Smooth muscle cell (in vitro differentiated cells): ENCODE data around the gene SENP5. TPM values are rescaled to one million over a fixed set of nuclear protein-coding genes. Genes with fewer than 3 reads are reported as not detected.

Experiments
- DNase-seq: peaks from one replicate; lab custom pipeline; 2025; ENCODE audit not compliant: unreplicated experiment; lab: John Stamatoyannopoulos, UW
- H2AFZ ChIP-seq: fragments of 200-600 bp; sonication (generic); 2 replicates; pipeline ENCODE4 v1.6.0; 2016; ENCODE audit warnings: antibody characterized with exemption, low read depth, mild to moderate bottlenecking
- H3F3A ChIP-seq: fragments of 200-600 bp; sonication (generic); 2 replicates; pipeline ENCODE4 v1.6.0; 2017; ENCODE audit warnings: antibody characterized with exemption, low read depth
- H3K27ac ChIP-seq: fragments of 200-600 bp; sonication (generic); 2 replicates; pipeline ENCODE4 v1.5.1; 2016; ENCODE audit warnings: low read depth, mild to moderate bottlenecking
- H3K27me3 ChIP-seq: fragments of 200-600 bp; sonication (generic); 2 replicates; pipeline ENCODE4 v1.6.1; 2016; ENCODE audit warnings: low read depth, mild to moderate bottlenecking
- H3K36me3 ChIP-seq: fragments of 200-600 bp; sonication (generic); 2 replicates; pipeline ENCODE4 v1.5.1; 2016; ENCODE audit warnings: low read depth
- H3K4me1 ChIP-seq: fragments of 200-600 bp; sonication (generic); 2 replicates; pipeline ENCODE4 v1.5.1; 2016; ENCODE audit warnings: low read depth
- H3K4me2 ChIP-seq: fragments of 200-600 bp; sonication (generic); 2 replicates; pipeline ENCODE4 v1.6.0; 2016; ENCODE audit warnings: mild to moderate bottlenecking
- H3K4me3 ChIP-seq: fragments of 200-600 bp; sonication (generic); 2 replicates; pipeline ENCODE4 v1.5.1; 2016; ENCODE audit warnings: mild to moderate bottlenecking
- H3K79me2 ChIP-seq: fragments of 200-600 bp; sonication (generic); 2 replicates; pipeline ENCODE4 v1.6.0; 2016; ENCODE audit warnings: low read depth, mild to moderate bottlenecking
- H3K9ac ChIP-seq: fragments of 200-600 bp; sonication (generic); 2 replicates; pipeline ENCODE4 v1.6.0; 2016; ENCODE audit warnings: low read depth
- H3K9me3 ChIP-seq: fragments of 200-600 bp; sonication (generic); replicated peaks from 2 replicates; pipeline ENCODE4 v1.5.1; 2016; ENCODE audit warnings: low read depth
- H4K20me1 ChIP-seq: fragments of 200-600 bp; sonication (generic); 2 replicates; pipeline ENCODE4 v1.6.0; 2016; ENCODE audit warnings: low read depth
- WGBS: methylation state at CpG from one replicate; pipeline ENCODE4 v1.1.7; 2016; ENCODE audit warnings: low lambda C conversion rate; 5-methylcytosine and 5-hydroxymethylcytosine counted together
- polyA plus RNA-seq: library from polyadenylated mRNA; unstranded; fragments of >200 nt; fragmentation: Nextera tagmentation; extraction: Ambion mirVana; gene quantifications from 2 replicates; pipeline ENCODE4 v1.2.1, GENCODE V29; 2016
- total RNA-seq: library from RNA; depleted of rRNA; stranded (reverse); fragments of >200 nt; gene quantifications from 2 replicates; pipeline ENCODE4 v1.2.3, GENCODE V29; 2014
- TF ChIP-seq, protein P1 (sequence below): fragments of 200-600 bp; sonication (generic); IDR thresholded peaks from 2 replicates; pipeline ENCODE4 v1.5.1; 2017; ENCODE audit warnings: borderline replicate concordance, mild to moderate bottlenecking, antibody characterized with exemption; ENCODE audit not compliant: insufficient read depth, poor library complexity, severe bottlenecking

The SENP5 gene
- total and polyA plus RNA-seq, 2 experiments from 2014 or later = 18.6 to 35.0 TPM

DNA sequence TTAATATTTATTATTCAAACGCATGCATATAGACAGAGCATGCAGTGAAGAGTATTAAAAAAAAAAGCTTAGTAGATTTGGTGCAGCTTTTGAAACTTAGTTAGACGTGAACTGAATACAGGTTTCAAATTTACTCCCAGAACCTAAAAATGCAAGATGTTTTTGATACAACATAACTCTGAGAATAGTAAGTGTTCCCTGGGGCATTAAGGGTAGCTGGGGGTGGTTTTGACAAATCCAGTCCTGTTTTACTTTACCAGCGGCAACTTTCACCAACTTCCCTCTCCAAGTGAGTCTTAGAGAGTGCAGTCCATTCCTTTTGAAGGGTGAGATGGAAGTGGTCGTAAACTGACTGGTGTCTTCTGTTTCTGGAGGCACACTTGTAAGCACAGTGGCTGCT lies 63.4 kb downstream of the SENP5 start:
- H4K20me1 ChIP-seq = no peaks in the 10 kb centered on the region
- H3K27ac ChIP-seq = no peak overlapping the region
- no peak overlapping the region for H3K4me3 ChIP-seq
- H2AFZ ChIP-seq = no peak overlapping the region
- TF ChIP-seq, protein P1, sequence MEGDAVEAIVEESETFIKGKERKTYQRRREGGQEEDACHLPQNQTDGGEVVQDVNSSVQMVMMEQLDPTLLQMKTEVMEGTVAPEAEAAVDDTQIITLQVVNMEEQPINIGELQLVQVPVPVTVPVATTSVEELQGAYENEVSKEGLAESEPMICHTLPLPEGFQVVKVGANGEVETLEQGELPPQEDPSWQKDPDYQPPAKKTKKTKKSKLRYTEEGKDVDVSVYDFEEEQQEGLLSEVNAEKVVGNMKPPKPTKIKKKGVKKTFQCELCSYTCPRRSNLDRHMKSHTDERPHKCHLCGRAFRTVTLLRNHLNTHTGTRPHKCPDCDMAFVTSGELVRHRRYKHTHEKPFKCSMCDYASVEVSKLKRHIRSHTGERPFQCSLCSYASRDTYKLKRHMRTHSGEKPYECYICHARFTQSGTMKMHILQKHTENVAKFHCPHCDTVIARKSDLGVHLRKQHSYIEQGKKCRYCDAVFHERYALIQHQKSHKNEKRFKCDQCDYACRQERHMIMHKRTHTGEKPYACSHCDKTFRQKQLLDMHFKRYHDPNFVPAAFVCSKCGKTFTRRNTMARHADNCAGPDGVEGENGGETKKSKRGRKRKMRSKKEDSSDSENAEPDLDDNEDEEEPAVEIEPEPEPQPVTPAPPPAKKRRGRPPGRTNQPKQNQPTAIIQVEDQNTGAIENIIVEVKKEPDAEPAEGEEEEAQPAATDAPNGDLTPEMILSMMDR = no peak
- no peak for DNase-seq
- H3K9ac ChIP-seq = no peak overlapping the region
- H3K4me2 ChIP-seq = no peak overlapping the region
- H3K36me3 ChIP-seq = peaks cover 20% of the 10 kb centered on the region
- no peaks in the 10 kb centered on the region for H3K79me2 ChIP-seq
- no peaks in the 10 kb centered on the region for H3K9me3 ChIP-seq
- WGBS = 95% methylated on average over 4 of the region's 4 CpGs
- peaks cover 14% of the 10 kb centered on the region for H3F3A ChIP-seq
- no peaks in the 10 kb centered on the region for H3K4me1 ChIP-seq
- no peaks in the 10 kb centered on the region for H3K27me3 ChIP-seq

DNA sequence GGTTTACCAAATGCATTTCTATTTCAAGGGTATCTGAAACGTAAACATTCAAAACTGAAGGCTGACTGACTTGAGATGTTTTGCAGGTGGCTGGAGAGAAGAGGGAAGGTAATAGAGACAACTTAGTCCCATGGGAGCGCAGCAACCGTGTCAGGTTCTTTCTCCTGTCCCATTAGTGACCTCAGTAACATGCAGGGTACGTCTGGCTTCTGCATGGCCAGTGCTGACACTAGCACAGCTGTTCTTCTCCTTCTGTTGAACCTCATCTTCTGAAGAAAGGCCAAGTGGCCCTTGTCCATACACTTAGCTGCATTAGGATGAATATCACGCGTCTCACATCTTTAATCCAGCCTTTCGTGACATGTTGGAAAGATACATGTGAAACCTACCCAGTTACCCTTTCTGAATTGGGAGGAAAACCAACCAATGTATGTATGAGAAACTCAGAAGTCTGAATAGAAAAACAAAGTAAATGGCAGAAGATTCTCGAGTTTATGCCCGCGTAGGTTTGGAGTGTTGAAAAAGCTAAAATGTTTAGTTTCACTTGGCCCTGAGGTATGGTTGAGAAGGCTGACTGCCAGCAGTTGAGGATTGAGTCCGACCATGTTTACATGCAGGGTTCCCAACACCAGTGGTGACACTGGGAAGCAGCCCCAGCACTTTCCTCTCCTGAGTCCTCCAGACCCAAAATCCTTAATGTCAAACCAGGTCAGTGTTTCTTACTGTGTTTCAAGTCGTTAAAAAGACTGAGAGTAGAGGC lies 64.3 kb downstream of the SENP5 start:
- H3K4me1 ChIP-seq = no peaks in the 10 kb centered on the region
- H3K9me3 ChIP-seq = no peaks in the 10 kb centered on the region
- DNase-seq = no peak
- TF ChIP-seq, protein P1 = no peak
- H3K36me3 ChIP-seq = peaks cover 23% of the 10 kb centered on the region
- H3K4me2 ChIP-seq = no peak overlapping the region
- whole genome bisulfite sequencing = 97% methylated on average over 12 of the region's 12 CpGs
- H3K9ac ChIP-seq = no peak overlapping the region
- H3K27ac ChIP-seq = no peak overlapping the region
- H3F3A ChIP-seq = peaks cover 15% of the 10 kb centered on the region
- H3K27me3 ChIP-seq = no peaks in the 10 kb centered on the region
- no peak overlapping the region for H2AFZ ChIP-seq
- no peaks in the 10 kb centered on the region for H4K20me1 ChIP-seq
- no peak overlapping the region for H3K4me3 ChIP-seq
- no peaks in the 10 kb centered on the region for H3K79me2 ChIP-seq

DNA sequence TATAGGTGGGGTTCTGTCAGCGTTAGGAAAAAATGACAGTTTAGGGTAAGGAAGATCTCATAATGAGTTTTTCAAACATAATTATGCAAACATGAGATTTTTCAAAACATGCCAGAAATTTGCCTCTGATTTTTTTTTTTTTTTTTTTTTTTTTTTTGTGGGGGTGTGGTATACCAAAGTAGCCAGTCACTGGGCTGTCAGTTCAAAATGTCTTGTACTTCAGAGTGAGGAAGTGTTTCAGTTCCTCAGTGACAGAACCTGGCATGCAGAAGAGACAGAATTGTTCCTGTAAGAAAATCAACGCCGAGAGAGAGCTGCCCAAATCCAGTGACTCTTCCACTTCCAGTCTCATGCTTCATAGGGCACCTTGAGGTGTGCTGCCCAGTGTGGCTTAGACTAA lies 64.9 kb downstream of the SENP5 start:
- Histone ChIP-seq H3K9ac (no peak overlapping the region), H3F3A (peaks cover 20% of the 10 kb centered on the region), H3K79me2 (peaks cover under 1% of the 10 kb centered on the region), H3K9me3 (no peaks in the 10 kb centered on the region), H3K27me3 (no peaks in the 10 kb centered on the region), H3K4me1 (no peaks in the 10 kb centered on the region), H3K27ac (no peak overlapping the region), H2AFZ (no peak overlapping the region), H3K4me3 (no peak overlapping the region), H4K20me1 (no peaks in the 10 kb centered on the region), H3K4me2 (no peak overlapping the region), H3K36me3 (peaks cover 29% of the 10 kb centered on the region)
- TF ChIP-seq, protein P1 = no peak
- 94% methylated on average over 3 of the region's 3 CpGs for WGBS
- DNase-seq = no peak

DNA sequence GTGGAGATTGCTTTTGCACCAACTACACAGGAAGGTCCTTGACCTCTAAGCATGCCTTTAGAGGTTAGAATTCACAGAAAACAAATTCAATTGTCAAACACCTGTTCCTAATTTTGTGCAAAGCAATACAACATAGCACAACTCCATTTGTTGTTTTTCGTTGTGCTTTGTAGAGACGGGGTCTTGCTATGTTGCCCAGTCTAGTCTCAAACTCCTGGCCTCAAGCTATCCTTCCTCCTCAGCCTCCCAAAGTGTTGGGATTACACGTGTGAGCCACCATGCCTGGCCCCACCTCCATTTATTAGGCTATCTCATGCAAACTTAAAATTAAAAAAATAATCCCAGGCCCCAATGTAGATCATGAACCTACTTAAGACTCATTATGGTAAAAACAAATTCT lies 68.6 kb downstream of the SENP5 start:
- no peaks in the 10 kb centered on the region for H3K27me3 ChIP-seq
- no peaks in the 10 kb centered on the region for H3K4me1 ChIP-seq
- H3K79me2 ChIP-seq = peaks cover 36% of the 10 kb centered on the region
- H3K36me3 ChIP-seq = peaks cover 31% of the 10 kb centered on the region
- DNase-seq = no peak
- no peak overlapping the region for H3K27ac ChIP-seq
- 97% methylated on average over 3 of the region's 3 CpGs for WGBS
- H2AFZ ChIP-seq = no peak overlapping the region
- H3K9ac ChIP-seq = no peak overlapping the region
- TF ChIP-seq, protein P1 = no peak
- H3K9me3 ChIP-seq = no peaks in the 10 kb centered on the region
- H4K20me1 ChIP-seq = peaks cover 4% of the 10 kb centered on the region
- no peak overlapping the region for H3K4me2 ChIP-seq
- peaks cover 26% of the 10 kb centered on the region for H3F3A ChIP-seq
- no peak overlapping the region for H3K4me3 ChIP-seq
